Activated naive CD8-positive, alpha-beta T cell treated with anti-CD3 and anti-CD28 coated beads, Interleukin-2, amount 10 ng/mL, durations not matched to agents 7 days and 5 days (primary cell): ENCODE data around the gene OR2J2. TPM values are rescaled to one million over a fixed set of nuclear protein-coding genes. Genes with fewer than 3 reads are reported as not detected.
"Not testable (repeated sequence)": the region's sequence is repeated elsewhere in the genome, so short reads cannot be mapped to it uniquely, and the experiment has no call there.

ENCODE experiments used
- ATAC-seq: fragments of 150-1000 bp; cut with Tn5 transposase; one replicate; pipeline ENCODE4 v1.10.0; 2021; ENCODE audit warnings: low read depth, moderate library complexity
- POLR2A ChIA-PET: fragments of 350-600 bp; sonication (Branson Sonifier 250); formaldehyde crosslinking; loops from one replicate; lab custom pipeline; 2021; ENCODE audit warnings: antibody characterized with exemption; lab: Charles Lee
- DNase-seq: peaks from one replicate; pipeline ENCODE4 v3.0.0; 2021
- H3K27ac Mint-ChIP-seq: one replicate; pipeline ENCODE4 v1.8.0; 2022; ENCODE audit warnings: mild to moderate bottlenecking, mixed read lengths
- H3K27me3 Mint-ChIP-seq: one replicate; pipeline ENCODE4 v1.8.0; 2022; ENCODE audit warnings: mild to moderate bottlenecking, moderate library complexity, mixed read lengths
- H3K36me3 Mint-ChIP-seq: one replicate; pipeline ENCODE4 v1.8.0; 2021; ENCODE audit warnings: mild to moderate bottlenecking, mixed read lengths
- H3K4me1 Mint-ChIP-seq: one replicate; pipeline ENCODE4 v1.8.0; 2021; ENCODE audit warnings: mixed read lengths
- H3K4me3 Mint-ChIP-seq: one replicate; pipeline ENCODE4 v1.8.0; 2022; ENCODE audit warnings: mild to moderate bottlenecking, moderate library complexity, mixed read lengths
- H3K9me3 Mint-ChIP-seq: one replicate; pipeline ENCODE4 v1.8.0; 2021; ENCODE audit warnings: mixed read lengths
- total RNA-seq, 2 experiments: library from RNA; stranded (reverse); gene quantifications; one replicate each; pipeline ENCODE4 v1.2.3, GENCODE V29; 2021

Gene OR2J2
- total RNA-seq, 2 experiments from 2014 or later = not detected

DNA sequence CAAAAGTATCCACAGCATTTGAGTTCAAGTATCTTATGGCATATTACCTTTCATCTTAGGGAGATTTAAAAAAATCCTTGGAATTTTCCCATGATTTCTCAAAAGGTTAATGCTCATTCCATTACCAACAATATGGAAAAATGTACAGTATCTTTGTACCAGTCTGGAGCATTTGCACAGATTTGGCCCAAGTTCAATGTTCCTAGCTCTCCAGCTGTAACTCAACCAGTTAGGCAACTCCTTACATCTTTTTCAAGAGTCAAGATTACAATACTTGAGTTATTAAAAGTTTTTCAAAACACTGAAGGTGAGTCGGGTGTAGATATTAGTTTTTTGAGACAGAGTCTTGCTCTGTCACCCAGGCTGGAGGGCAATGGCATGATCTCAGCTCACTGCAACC, 1.0 kb downstream of the OR2J2 start:
- DNase-seq = no peak
- no peak for ATAC-seq
- H3K4me3 Mint-ChIP-seq = no peak overlapping the region
- no peaks in the 10 kb centered on the region for H3K36me3 Mint-ChIP-seq
- no peaks in the 10 kb centered on the region for H3K9me3 Mint-ChIP-seq
- H3K4me1 Mint-ChIP-seq = no peaks in the 10 kb centered on the region
- POLR2A ChIA-PET = no interaction called here
- H3K27ac Mint-ChIP-seq = no peak overlapping the region
- H3K27me3 Mint-ChIP-seq = peaks cover 16% of the 10 kb centered on the region

GRCh38 chr6:29183594-29183993, 12.9 kb downstream of the OR2J2 start:
- POLR2A ChIA-PET = no interaction called here
- H3K27me3 Mint-ChIP-seq = peaks cover 9% of the 10 kb centered on the region
- no peaks in the 10 kb centered on the region for H3K36me3 Mint-ChIP-seq
- no peak overlapping the region for H3K27ac Mint-ChIP-seq
- no peak overlapping the region for H3K4me3 Mint-ChIP-seq
- H3K4me1 Mint-ChIP-seq = no peaks in the 10 kb centered on the region
- ATAC-seq = no peak
- H3K9me3 Mint-ChIP-seq = no peaks in the 10 kb centered on the region
- DNase-seq = no peak

DNA sequence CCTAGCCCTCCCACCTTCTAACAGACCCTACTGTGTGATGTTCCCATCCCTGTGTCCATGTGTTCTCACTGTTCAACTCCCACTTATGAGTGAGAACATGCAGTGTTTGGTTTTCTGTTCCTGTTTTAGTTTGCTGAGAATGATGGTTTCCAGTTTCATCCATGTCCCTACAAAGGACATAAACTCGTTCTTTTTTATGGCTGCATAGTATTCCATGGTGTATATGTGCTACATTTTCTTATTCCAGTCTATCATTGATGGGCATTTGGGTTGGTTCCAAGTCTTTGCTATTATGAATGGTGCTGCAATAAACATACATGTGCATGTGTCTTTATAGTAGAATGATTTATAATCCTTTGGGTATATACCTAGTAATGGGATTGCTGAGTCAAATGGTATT, 18.0 kb downstream of the OR2J2 start:
- H3K36me3 Mint-ChIP-seq, H3K4me1 Mint-ChIP-seq, DNase-seq, H3K9me3 Mint-ChIP-seq, H3K27ac Mint-ChIP-seq, H3K27me3 Mint-ChIP-seq, ATAC-seq, POLR2A ChIA-PET, H3K4me3 Mint-ChIP-seq: not testable (repeated sequence)

DNA sequence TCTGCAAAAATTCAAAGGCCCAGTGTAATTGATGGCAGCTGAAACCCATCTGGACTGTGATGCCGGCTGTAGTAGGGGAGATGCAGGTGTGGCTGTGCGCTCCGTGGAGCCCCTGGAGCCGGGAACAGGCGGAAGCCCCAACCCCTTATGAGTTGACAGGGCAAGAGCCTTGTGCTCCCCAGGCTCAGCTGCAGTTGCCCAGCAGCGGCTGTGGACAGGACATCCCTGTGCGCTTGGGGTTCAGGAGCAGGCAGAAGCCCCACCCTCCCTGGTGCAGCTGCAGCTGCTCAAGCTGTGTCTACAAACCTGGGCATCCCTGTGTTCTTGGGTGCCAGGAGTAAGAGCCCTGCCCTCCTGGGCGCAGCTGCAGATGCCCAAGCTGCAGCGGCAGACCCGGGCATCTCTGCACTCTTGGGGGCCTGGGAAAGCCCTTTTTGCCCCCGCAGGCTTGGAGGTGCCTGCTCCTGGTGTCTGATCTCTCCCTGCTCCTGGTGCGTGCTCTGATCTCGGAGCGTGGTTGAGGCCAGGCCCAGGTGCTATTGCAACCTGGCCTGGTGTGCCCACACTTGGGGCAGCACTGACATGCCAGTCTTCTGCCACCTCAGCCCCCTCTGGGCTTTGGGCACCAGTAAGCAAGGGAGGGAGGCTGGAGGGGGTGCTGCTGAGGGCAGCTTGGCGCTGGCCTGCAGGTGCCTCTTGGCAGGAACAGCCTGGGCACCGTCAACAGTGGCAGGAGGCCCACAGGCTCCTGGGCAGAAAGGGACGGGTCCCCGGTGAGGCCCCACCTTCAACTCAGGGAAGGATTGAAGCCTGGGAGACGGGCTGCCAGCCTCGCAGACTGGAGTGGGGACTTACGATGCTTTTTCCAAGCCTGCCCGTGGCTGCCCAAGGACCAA, 30.3 kb downstream of the OR2J2 start:
- no peaks in the 10 kb centered on the region for H3K9me3 Mint-ChIP-seq
- DNase-seq = no peak
- H3K4me3 Mint-ChIP-seq = no peak overlapping the region
- no peaks in the 10 kb centered on the region for H3K36me3 Mint-ChIP-seq
- ATAC-seq = no peak
- H3K27me3 Mint-ChIP-seq = peaks cover 4% of the 10 kb centered on the region
- no peak overlapping the region for H3K27ac Mint-ChIP-seq
- POLR2A ChIA-PET = no interaction called here
- H3K4me1 Mint-ChIP-seq = peaks cover 3% of the 10 kb centered on the region

- Mint-ChIP-seq H3K27ac (no peak overlapping the region), H3K4me1 (peaks cover 3% of the 10 kb centered on the region), H3K36me3 (no peaks in the 10 kb centered on the region), H3K9me3 (no peaks in the 10 kb centered on the region), H3K27me3 (peaks cover 4% of the 10 kb centered on the region), H3K4me3 (no peak overlapping the region)
- DNase-seq = no peak
- POLR2A ChIA-PET = no interaction called here
- ATAC-seq = no peak
These were observed 31.3 kb downstream of the OR2J2 start for GRCh38 chr6:29201966-29202365.

DNA sequence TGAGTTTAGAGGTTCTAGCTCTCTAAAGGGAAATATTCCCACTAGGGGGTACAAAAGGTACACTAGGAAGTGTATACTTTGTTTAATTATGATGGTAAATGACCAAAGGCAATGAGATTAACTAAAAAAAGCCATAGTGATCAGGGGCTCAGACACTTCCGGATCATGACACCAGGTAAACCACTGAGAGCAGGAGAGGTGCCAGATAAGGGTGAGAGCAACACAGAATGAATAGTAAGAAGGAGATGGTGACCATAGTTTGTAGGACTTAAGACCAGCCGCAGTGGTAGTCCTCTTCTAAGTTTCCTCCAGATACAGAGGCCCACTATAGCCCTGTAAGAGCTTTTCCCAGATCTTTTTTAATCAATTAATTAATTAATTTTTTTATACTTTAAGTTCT, 40.8 kb downstream of the OR2J2 start:
- Mint-ChIP-seq H3K9me3 (no peaks in the 10 kb centered on the region), H3K4me1 (no peaks in the 10 kb centered on the region), H3K27me3 (peaks cover 10% of the 10 kb centered on the region), H3K36me3 (no peaks in the 10 kb centered on the region), H3K27ac (no peak overlapping the region), H3K4me3 (no peak overlapping the region)
- DNase-seq (no peak), ATAC-seq (no peak)
- POLR2A ChIA-PET = no interaction called here

- POLR2A ChIA-PET = no interaction called here
- Mint-ChIP-seq H3K4me1 (no peaks in the 10 kb centered on the region), H3K36me3 (no peaks in the 10 kb centered on the region), H3K9me3 (peaks cover 2% of the 10 kb centered on the region), H3K4me3 (no peak overlapping the region), H3K27ac (no peak overlapping the region), H3K27me3 (peaks cover 12% of the 10 kb centered on the region)
- ATAC-seq (no peak), DNase-seq (no peak)
These were observed 45.8 kb downstream of the OR2J2 start for GRCh38 chr6:29216528-29216927.

- H3K27ac Mint-ChIP-seq, H3K36me3 Mint-ChIP-seq, H3K9me3 Mint-ChIP-seq, ATAC-seq, H3K4me3 Mint-ChIP-seq, DNase-seq, H3K4me1 Mint-ChIP-seq, POLR2A ChIA-PET: not testable (repeated sequence)
- peaks cover 12% of the 10 kb centered on the region for H3K27me3 Mint-ChIP-seq
These were observed 46.5 kb downstream of the OR2J2 start for GRCh38 chr6:29217242-29217641.

DNA sequence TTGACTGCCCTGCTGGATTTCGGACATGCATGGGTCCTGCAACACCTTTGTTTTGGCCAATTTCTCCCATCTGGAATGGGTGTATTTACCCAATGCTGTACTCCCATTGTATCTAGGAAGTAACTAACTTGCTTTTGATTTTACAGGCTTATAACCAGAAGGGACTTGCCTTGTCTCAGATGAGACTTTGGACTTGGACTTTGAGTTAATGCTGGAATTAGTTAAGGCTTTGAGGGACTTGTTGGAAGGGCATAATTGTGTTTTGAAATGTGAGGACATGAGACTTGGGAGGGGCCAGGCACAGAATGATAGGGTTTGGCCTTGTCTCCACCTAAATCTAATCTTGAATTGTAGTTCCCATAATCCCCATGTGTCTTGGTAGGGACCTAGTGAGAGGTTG, 47.3 kb downstream of the OR2J2 start:
- POLR2A ChIA-PET, H3K9me3 Mint-ChIP-seq, H3K36me3 Mint-ChIP-seq, H3K27ac Mint-ChIP-seq, H3K4me1 Mint-ChIP-seq, ATAC-seq, H3K4me3 Mint-ChIP-seq, DNase-seq: not testable (repeated sequence)
- H3K27me3 Mint-ChIP-seq = peaks cover 14% of the 10 kb centered on the region

Other genes starting within 250 kb of the OR2J2 start
- 10 to 100 TPM; 64.4 to 67.1 TPM for gene TRIM27, start 246.9 kb upstream of the OR2J2 start, total RNA-seq
- under 1 TPM; 0.45 to 0.47 TPM for gene ZNF311, start 165.6 kb upstream of the OR2J2 start, total RNA-seq
- gene OR2W1, start 125.7 kb upstream of the OR2J2 start, total RNA-seq = not detected
- gene OR2B3, start 83.6 kb upstream of the OR2J2 start, total RNA-seq = not detected
- gene OR2J1, start 71.4 kb upstream of the OR2J2 start, total RNA-seq = not detected
- not detected for gene OR2J3, start 62.8 kb upstream of the OR2J2 start, total RNA-seq
- gene OR14J1, start 130.8 kb downstream of the OR2J2 start, total RNA-seq = not detected
- gene OR5V1, start 198.0 kb downstream of the OR2J2 start, total RNA-seq = not detected
- not detected for gene OR12D3, start 204.4 kb downstream of the OR2J2 start, total RNA-seq
- gene OR12D2, start 224.7 kb downstream of the OR2J2 start, total RNA-seq = not detected
- not detected for gene OR12D1, start 244.0 kb downstream of the OR2J2 start, total RNA-seq